ENCODE results near the gene CCDC146.
"Not testable (repeated sequence)": the region's sequence is repeated elsewhere in the genome, so short reads cannot be mapped to it uniquely, and the experiment has no call there.

DNA sequence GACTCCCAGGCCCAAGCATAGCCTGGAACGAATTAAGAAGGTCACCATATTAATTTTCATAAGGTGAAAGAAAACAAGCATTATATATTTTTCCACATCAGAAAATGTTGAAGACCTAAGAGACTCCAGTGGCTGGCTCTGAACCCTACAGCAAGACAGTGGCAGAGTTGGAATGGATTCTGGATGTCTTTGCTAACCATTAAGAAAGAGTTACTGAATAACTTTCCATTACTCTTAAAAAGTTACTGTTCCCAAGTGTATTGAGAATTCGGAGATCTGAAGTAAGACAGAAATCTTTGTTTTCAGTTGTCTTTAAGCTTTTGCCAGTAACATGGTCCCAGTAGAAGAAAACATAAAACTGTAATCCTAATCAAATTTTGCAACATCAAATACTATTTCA is 30.1 kb upstream of the CCDC146 start:
- not testable (repeated sequence) for TF ChIP-seq POLR2AphosphoS5 (IDR thresholded peaks at IDR 0.05; ENCODE audit: borderline replicate concordance, low read depth, low read length); EZH2 (IDR thresholded peaks at IDR 0.05)

Measured in SK-N-MC (cell line).